GM23338 (cell line): ENCODE results near the gene APOC1. TPM values are rescaled to one million over a fixed set of nuclear protein-coding genes. Genes with fewer than 3 reads are reported as not detected.

Experiments
- ATAC-seq: fragments of 200-7000 bp; cut with Tn5 transposase; 3 replicates; pipeline ENCODE4 v1.9.1; 2020
- DNase-seq: peaks from one replicate; pipeline ENCODE4 v3.0.0-alpha.2; 2015; ENCODE audit warnings: low spot score
- H2AFZ ChIP-seq: fragments of 200-600 bp; sonication (generic); 2 replicates; pipeline ENCODE4 v1.8.0; 2016; ENCODE audit warnings: antibody characterized with exemption, mild to moderate bottlenecking, moderate library complexity
- H3F3A ChIP-seq: fragments of 200-600 bp; sonication (generic); replicated peaks from 2 replicates; pipeline ENCODE4 v1.8.0; 2017; ENCODE audit warnings: antibody characterized with exemption, mixed run types, low read depth
- H3K27ac ChIP-seq: fragments of 200-600 bp; sonication (generic); 2 replicates; pipeline ENCODE4 v1.6.1; 2016; ENCODE audit warnings: low read depth
- H3K27me3 ChIP-seq: fragments of 200-600 bp; sonication (generic); 2 replicates; pipeline ENCODE4 v1.8.0; 2016; ENCODE audit warnings: mild to moderate bottlenecking, mixed run types, moderate library complexity; ENCODE audit not compliant: insufficient read depth
- H3K36me3 ChIP-seq: fragments of 200-600 bp; sonication (generic); 2 replicates; pipeline ENCODE4 v1.8.0; 2016; ENCODE audit warnings: mild to moderate bottlenecking; ENCODE audit not compliant: insufficient read depth
- H3K4me1 ChIP-seq: fragments of 200-600 bp; sonication (generic); 2 replicates; pipeline ENCODE4 v1.8.0; 2016; ENCODE audit warnings: mild to moderate bottlenecking, moderate library complexity; ENCODE audit not compliant: insufficient read depth
- H3K4me2 ChIP-seq: fragments of 200-600 bp; sonication (generic); 2 replicates; pipeline ENCODE4 v1.7.1; 2017; ENCODE audit warnings: mixed run types
- H3K4me3 ChIP-seq: fragments of 200-600 bp; sonication (generic); 2 replicates; pipeline ENCODE4 v1.6.1; 2016; ENCODE audit warnings: mixed run types
- H3K79me2 ChIP-seq: fragments of 200-600 bp; sonication (generic); replicated peaks from 2 replicates; pipeline ENCODE4 v1.8.0; 2017; ENCODE audit warnings: mild to moderate bottlenecking; ENCODE audit not compliant: insufficient read depth
- H3K9me2 ChIP-seq: fragments of 200-600 bp; sonication (generic); 2 replicates; pipeline ENCODE4 v1.8.0; 2017; ENCODE audit not compliant: insufficient read depth
- H4K20me1 ChIP-seq: fragments of 200-600 bp; sonication (generic); replicated peaks from 2 replicates; pipeline ENCODE4 v1.8.0; 2017; ENCODE audit warnings: mild to moderate bottlenecking; ENCODE audit not compliant: insufficient read depth
- H3K27ac Mint-ChIP-seq: 2 replicates; pipeline ENCODE4 v1.8.0; 2020; ENCODE audit warnings: inconsistent platforms, mild to moderate bottlenecking, moderate library complexity, mixed read lengths
- H3K27me3 Mint-ChIP-seq: 3 replicates; pipeline ENCODE4 v1.8.0; 2022; ENCODE audit warnings: low read depth, mild to moderate bottlenecking, moderate library complexity, mixed read lengths, inconsistent platforms; ENCODE audit not compliant: insufficient read depth, poor library complexity
- H3K36me3 Mint-ChIP-seq: 3 replicates; pipeline ENCODE4 v1.8.0; 2021; ENCODE audit warnings: low read depth, mild to moderate bottlenecking, inconsistent platforms, moderate library complexity, mixed read lengths
- H3K4me1 Mint-ChIP-seq: 3 replicates; pipeline ENCODE4 v1.8.0; 2020; ENCODE audit warnings: mild to moderate bottlenecking, inconsistent platforms, mixed read lengths
- H3K4me3 Mint-ChIP-seq: 3 replicates; pipeline ENCODE4 v1.8.0; 2021; ENCODE audit warnings: moderate library complexity, mild to moderate bottlenecking, inconsistent platforms, mixed read lengths
- H3K9me3 Mint-ChIP-seq: 3 replicates; pipeline ENCODE4 v1.8.0; 2020; ENCODE audit warnings: moderate library complexity, mild to moderate bottlenecking, inconsistent platforms, mixed read lengths
- CREB1 ChIP-seq: fragments of 250-450 bp; sonication (Bioruptor Pico); IDR thresholded peaks from 2 replicates; pipeline ENCODE4 v1.5.0; 2020; ENCODE audit warnings: low read depth, mild to moderate bottlenecking, moderate library complexity
- EZH2 ChIP-seq: fragments of 200-600 bp; sonication (generic); IDR thresholded peaks from one replicate; pipeline ENCODE4 v1.8.0; 2017; ENCODE audit warnings: antibody characterized with exemption, mild to moderate bottlenecking, low read depth; ENCODE audit not compliant: unreplicated experiment
- polyA plus RNA-seq: library from polyadenylated mRNA; unstranded; fragments of >200 nt; fragmentation: Nextera tagmentation; extraction: Ambion mirVana; gene quantifications from 2 replicates; pipeline ENCODE4 v1.2.1, GENCODE V29; 2016
- total RNA-seq: library from RNA; depleted of rRNA; stranded (reverse); fragments of >200 nt; shearing (Covaris generic); gene quantifications from 2 replicates; pipeline ENCODE4 v1.2.3, GENCODE V29; 2014
- TF ChIP-seq, protein P1 (sequence below): fragments of 250-450 bp; sonication (Bioruptor Pico); IDR thresholded peaks from 2 replicates; pipeline ENCODE4 v1.5.0; 2020; ENCODE audit warnings: mild to moderate bottlenecking, moderate library complexity
- TF ChIP-seq, protein P2 (sequence below), 2 experiments: fragments of 200-600 bp in 1 of 2; sonication (generic) in 1 of 2; conservative IDR thresholded peaks; 2 replicates each; pipeline versions ENCODE4 v1.5.1 to v1.6.1; 2016 to 2017; ENCODE audit warnings: antibody characterized with exemption in 2 of 2, low read depth in 2 of 2, mild to moderate bottlenecking in 2 of 2, moderate library complexity in 1 of 2

The APOC1 gene
- total and polyA plus RNA-seq, 2 experiments from 2014 or later, result 26.8 to 221 TPM

DNA sequence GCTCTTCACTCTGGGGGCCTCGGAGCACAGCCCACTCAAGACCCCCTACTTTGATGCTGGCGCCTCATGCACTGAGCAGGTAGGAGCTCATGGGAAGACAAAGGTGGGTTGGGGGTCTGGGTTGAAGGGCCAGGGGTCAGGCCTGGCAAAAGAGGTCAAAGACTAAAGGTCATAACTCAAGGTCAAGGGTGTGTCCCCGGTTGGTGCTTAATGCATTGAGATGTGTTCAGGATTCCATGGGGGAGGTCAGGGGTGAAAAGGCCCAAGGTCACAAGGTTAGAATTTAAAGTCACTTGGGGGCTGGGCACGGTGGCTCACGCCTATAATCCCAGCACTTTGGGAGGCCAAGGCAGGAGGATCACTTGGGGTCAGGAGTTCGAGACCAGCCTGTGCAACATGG lies 28.3 kb upstream of the APOC1 start (continued):
- TF ChIP-seq, protein P1, sequence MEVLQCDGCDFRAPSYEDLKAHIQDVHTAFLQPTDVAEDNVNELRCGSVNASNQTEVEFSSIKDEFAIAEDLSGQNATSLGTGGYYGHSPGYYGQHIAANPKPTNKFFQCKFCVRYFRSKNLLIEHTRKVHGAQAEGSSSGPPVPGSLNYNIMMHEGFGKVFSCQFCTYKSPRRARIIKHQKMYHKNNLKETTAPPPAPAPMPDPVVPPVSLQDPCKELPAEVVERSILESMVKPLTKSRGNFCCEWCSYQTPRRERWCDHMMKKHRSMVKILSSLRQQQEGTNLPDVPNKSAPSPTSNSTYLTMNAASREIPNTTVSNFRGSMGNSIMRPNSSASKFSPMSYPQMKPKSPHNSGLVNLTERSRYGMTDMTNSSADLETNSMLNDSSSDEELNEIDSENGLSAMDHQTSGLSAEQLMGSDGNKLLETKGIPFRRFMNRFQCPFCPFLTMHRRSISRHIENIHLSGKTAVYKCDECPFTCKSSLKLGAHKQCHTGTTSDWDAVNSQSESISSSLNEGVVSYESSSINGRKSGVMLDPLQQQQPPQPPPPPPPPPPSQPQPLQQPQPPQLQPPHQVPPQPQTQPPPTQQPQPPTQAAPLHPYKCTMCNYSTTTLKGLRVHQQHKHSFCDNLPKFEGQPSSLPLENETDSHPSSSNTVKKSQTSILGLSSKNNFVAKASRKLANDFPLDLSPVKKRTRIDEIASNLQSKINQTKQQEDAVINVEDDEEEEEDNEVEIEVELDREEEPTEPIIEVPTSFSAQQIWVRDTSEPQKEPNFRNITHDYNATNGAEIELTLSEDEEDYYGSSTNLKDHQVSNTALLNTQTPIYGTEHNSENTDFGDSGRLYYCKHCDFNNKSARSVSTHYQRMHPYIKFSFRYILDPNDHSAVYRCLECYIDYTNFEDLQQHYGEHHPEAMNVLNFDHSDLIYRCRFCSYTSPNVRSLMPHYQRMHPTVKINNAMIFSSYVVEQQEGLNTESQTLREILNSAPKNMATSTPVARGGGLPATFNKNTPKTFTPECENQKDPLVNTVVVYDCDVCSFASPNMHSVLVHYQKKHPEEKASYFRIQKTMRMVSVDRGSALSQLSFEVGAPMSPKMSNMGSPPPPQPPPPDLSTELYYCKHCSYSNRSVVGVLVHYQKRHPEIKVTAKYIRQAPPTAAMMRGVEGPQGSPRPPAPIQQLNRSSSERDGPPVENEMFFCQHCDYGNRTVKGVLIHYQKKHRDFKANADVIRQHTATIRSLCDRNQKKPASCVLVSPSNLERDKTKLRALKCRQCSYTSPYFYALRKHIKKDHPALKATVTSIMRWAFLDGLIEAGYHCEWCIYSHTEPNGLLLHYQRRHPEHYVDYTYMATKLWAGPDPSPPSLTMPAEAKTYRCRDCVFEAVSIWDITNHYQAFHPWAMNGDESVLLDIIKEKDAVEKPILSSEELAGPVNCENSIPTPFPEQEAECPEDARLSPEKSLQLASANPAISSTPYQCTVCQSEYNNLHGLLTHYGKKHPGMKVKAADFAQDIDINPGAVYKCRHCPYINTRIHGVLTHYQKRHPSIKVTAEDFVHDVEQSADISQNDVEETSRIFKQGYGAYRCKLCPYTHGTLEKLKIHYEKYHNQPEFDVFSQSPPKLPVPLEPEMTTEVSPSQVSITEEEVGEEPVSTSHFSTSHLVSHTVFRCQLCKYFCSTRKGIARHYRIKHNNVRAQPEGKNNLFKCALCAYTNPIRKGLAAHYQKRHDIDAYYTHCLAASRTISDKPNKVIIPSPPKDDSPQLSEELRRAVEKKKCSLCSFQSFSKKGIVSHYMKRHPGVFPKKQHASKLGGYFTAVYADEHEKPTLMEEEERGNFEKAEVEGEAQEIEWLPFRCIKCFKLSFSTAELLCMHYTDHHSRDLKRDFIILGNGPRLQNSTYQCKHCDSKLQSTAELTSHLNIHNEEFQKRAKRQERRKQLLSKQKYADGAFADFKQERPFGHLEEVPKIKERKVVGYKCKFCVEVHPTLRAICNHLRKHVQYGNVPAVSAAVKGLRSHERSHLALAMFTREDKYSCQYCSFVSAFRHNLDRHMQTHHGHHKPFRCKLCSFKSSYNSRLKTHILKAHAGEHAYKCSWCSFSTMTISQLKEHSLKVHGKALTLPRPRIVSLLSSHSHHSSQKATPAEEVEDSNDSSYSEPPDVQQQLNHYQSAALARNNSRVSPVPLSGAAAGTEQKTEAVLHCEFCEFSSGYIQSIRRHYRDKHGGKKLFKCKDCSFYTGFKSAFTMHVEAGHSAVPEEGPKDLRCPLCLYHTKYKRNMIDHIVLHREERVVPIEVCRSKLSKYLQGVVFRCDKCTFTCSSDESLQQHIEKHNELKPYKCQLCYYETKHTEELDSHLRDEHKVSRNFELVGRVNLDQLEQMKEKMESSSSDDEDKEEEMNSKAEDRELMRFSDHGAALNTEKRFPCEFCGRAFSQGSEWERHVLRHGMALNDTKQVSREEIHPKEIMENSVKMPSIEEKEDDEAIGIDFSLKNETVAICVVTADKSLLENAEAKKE (CRISPR knock-in tag), result no peak
- TF ChIP-seq EZH2, result no peak

DNA sequence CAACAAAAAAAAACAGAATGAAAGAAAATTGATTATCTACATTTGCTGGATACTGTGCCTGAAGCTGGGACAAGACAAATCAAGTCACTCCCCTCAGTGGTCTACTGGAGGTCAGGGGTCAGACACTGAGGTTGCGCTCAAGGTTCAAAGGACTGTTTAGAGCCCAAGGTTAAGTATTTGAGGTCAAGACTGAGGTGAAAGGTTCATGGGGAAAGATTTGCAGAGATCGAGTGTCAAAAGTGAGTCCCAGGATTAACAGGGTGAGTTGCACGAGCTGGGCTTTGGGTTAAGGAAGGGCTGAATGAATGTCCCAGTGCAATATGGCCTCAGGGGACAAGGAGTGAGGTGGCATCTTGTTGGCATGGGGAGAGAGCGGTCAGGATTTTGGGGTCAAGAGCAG lies 26.8 kb upstream of the APOC1 start:
- Histone ChIP-seq H4K20me1 (peaks cover 14% of the 10 kb centered on the region), H3K4me2 (no peak overlapping the region), H3K4me3 (no peak overlapping the region), H3K9me2 (no peaks in the 10 kb centered on the region), H3K36me3 (peaks cover 18% of the 10 kb centered on the region), H3K27me3 (no peaks in the 10 kb centered on the region), H3K27ac (no peak overlapping the region), H2AFZ (no peak overlapping the region), H3K79me2 (peaks cover 14% of the 10 kb centered on the region), H3F3A (peaks cover 26% of the 10 kb centered on the region), H3K4me1 (peaks cover 11% of the 10 kb centered on the region; the same call in 1 of the 2 replicates)
- no peak overlapping the region for H3K27ac Mint-ChIP-seq
- no peak for DNase-seq
- H3K36me3 Mint-ChIP-seq, result peaks cover 61% of the 10 kb centered on the region
- no peak overlapping the region for H3K4me3 Mint-ChIP-seq
- ATAC-seq, result no peak
- H3K4me1 Mint-ChIP-seq, result peaks cover 22% of the 10 kb centered on the region
- H3K27me3 Mint-ChIP-seq, result peaks cover 18% of the 10 kb centered on the region
- H3K9me3 Mint-ChIP-seq, result peaks cover 3% of the 10 kb centered on the region; the same call in 1 of the 3 replicates
- TF ChIP-seq, protein P1 (CRISPR knock-in tag), result no peak
- TF ChIP-seq, protein P2, sequence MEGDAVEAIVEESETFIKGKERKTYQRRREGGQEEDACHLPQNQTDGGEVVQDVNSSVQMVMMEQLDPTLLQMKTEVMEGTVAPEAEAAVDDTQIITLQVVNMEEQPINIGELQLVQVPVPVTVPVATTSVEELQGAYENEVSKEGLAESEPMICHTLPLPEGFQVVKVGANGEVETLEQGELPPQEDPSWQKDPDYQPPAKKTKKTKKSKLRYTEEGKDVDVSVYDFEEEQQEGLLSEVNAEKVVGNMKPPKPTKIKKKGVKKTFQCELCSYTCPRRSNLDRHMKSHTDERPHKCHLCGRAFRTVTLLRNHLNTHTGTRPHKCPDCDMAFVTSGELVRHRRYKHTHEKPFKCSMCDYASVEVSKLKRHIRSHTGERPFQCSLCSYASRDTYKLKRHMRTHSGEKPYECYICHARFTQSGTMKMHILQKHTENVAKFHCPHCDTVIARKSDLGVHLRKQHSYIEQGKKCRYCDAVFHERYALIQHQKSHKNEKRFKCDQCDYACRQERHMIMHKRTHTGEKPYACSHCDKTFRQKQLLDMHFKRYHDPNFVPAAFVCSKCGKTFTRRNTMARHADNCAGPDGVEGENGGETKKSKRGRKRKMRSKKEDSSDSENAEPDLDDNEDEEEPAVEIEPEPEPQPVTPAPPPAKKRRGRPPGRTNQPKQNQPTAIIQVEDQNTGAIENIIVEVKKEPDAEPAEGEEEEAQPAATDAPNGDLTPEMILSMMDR (conservative IDR thresholded peaks at IDR 0.05; ENCODE audit: low read depth in 2 of 2), result no peak
- TF ChIP-seq CREB1 (CRISPR knock-in tag), result no peak
